Mononuclear cell (primary cell): ENCODE results near the gene DAB1. TPM values are rescaled to one million over a fixed set of nuclear protein-coding genes. Genes with fewer than 3 reads are reported as not detected.

Experiments used
- H3K27me3 ChIP-seq: 2 replicates; pipeline ENCODE4 v1.6.0; 2011; ENCODE audit warnings: low read length, control low read depth; ENCODE audit not compliant: insufficient read depth
- H3K4me1 ChIP-seq: 2 replicates; pipeline ENCODE4 v1.5.1; 2011; ENCODE audit warnings: mild to moderate bottlenecking, low read length, control low read depth; ENCODE audit not compliant: insufficient read depth
- H3K4me3 ChIP-seq: 2 replicates; pipeline ENCODE4 v1.5.1; 2011; ENCODE audit warnings: mild to moderate bottlenecking, low read length, moderate library complexity
- H3K9me3 ChIP-seq: 2 replicates; pipeline ENCODE4 v1.5.1; 2011; ENCODE audit warnings: low read depth, mild to moderate bottlenecking, control low read depth, low read length
- total RNA-seq: library from RNA; depleted of rRNA; stranded (reverse); fragments of >200 nt; gene quantifications from one replicate; pipeline ENCODE4 v1.2.3, GENCODE V29; 2012

Gene DAB1
- 0.42 TPM for total RNA-seq

GRCh38 chr1:57423656-57424211 is at the start of gene DAB1:
Gene DAB1 (minus strand): TSS chr1:57424060. CDS start chr1:57291030, 133,030 bp downstream.
- Histone ChIP-seq H3K9me3 (no peaks in the 10 kb centered on the region), H3K4me3 (no peak within 1 kb of the TSS), H3K4me1 (no peaks in the 10 kb centered on the region), H3K27me3 (peaks cover 51% of the 10 kb centered on the region)

GRCh38 chr1:57473448-57473847 is 49.6 kb upstream of the DAB1 start:
- Histone ChIP-seq H3K9me3 (no peaks in the 10 kb centered on the region), H3K4me1 (no peaks in the 10 kb centered on the region), H3K27me3 (no peaks in the 10 kb centered on the region), H3K4me3 (no peak overlapping the region)

- no peaks in the 10 kb centered on the region for H3K4me1 ChIP-seq
- H3K27me3 ChIP-seq, result no peaks in the 10 kb centered on the region
- H3K9me3 ChIP-seq, result no peaks in the 10 kb centered on the region
- no peak overlapping the region for H3K4me3 ChIP-seq
These were observed 48.1 kb upstream of the DAB1 start for GRCh38 chr1:57471995-57472394.

- Histone ChIP-seq H3K27me3 (no peaks in the 10 kb centered on the region), H3K4me1 (no peaks in the 10 kb centered on the region), H3K9me3 (no peaks in the 10 kb centered on the region), H3K4me3 (no peak overlapping the region)
These were observed 46.2 kb upstream of the DAB1 start for GRCh38 chr1:57470036-57470435.

GRCh38 chr1:57468641-57469523 is 45.0 kb upstream of the DAB1 start:
- Histone ChIP-seq H3K27me3 (no peaks in the 10 kb centered on the region), H3K4me1 (no peaks in the 10 kb centered on the region), H3K4me3 (no peak overlapping the region), H3K9me3 (no peaks in the 10 kb centered on the region)

- H3K27me3 ChIP-seq, result no peaks in the 10 kb centered on the region
- H3K4me3 ChIP-seq, result no peak overlapping the region
- no peaks in the 10 kb centered on the region for H3K4me1 ChIP-seq
- H3K9me3 ChIP-seq, result no peaks in the 10 kb centered on the region
These were observed 44.0 kb upstream of the DAB1 start for GRCh38 chr1:57467830-57468229.

- no peak overlapping the region for H3K4me3 ChIP-seq
- no peaks in the 10 kb centered on the region for H3K4me1 ChIP-seq
- no peaks in the 10 kb centered on the region for H3K9me3 ChIP-seq
- no peaks in the 10 kb centered on the region for H3K27me3 ChIP-seq
These were observed 40.9 kb upstream of the DAB1 start for GRCh38 chr1:57464756-57465155.

- Histone ChIP-seq H3K4me1 (no peaks in the 10 kb centered on the region), H3K9me3 (no peaks in the 10 kb centered on the region), H3K4me3 (no peak overlapping the region), H3K27me3 (no peaks in the 10 kb centered on the region)
These were observed 39.5 kb upstream of the DAB1 start for GRCh38 chr1:57463343-57463742.

- Histone ChIP-seq H3K27me3 (no peaks in the 10 kb centered on the region), H3K4me1 (no peaks in the 10 kb centered on the region), H3K9me3 (no peaks in the 10 kb centered on the region), H3K4me3 (no peak overlapping the region)
These were observed 37.5 kb upstream of the DAB1 start for GRCh38 chr1:57461405-57461804.

GRCh38 chr1:57451516-57451915 is 27.7 kb upstream of the DAB1 start:
- Histone ChIP-seq H3K4me1 (no peaks in the 10 kb centered on the region), H3K27me3 (peaks cover 3% of the 10 kb centered on the region), H3K9me3 (no peaks in the 10 kb centered on the region), H3K4me3 (no peak overlapping the region)

GRCh38 chr1:57450981-57451380 is 27.1 kb upstream of the DAB1 start:
- H3K4me1 ChIP-seq, result no peaks in the 10 kb centered on the region
- H3K9me3 ChIP-seq, result no peaks in the 10 kb centered on the region
- peaks cover 3% of the 10 kb centered on the region for H3K27me3 ChIP-seq
- H3K4me3 ChIP-seq, result no peak overlapping the region

GRCh38 chr1:57447551-57447950 is 23.7 kb upstream of the DAB1 start:
- no peak overlapping the region for H3K4me3 ChIP-seq
- H3K9me3 ChIP-seq, result no peaks in the 10 kb centered on the region
- no peaks in the 10 kb centered on the region for H3K4me1 ChIP-seq
- peaks cover 3% of the 10 kb centered on the region for H3K27me3 ChIP-seq

- Histone ChIP-seq H3K27me3 (no peaks in the 10 kb centered on the region), H3K9me3 (no peaks in the 10 kb centered on the region), H3K4me1 (no peaks in the 10 kb centered on the region), H3K4me3 (no peak overlapping the region)
These were observed 19.1 kb upstream of the DAB1 start for GRCh38 chr1:57443004-57443403.

- H3K9me3 ChIP-seq, result no peaks in the 10 kb centered on the region
- H3K27me3 ChIP-seq, result no peaks in the 10 kb centered on the region
- no peak overlapping the region for H3K4me3 ChIP-seq
- no peaks in the 10 kb centered on the region for H3K4me1 ChIP-seq
These were observed 16.2 kb upstream of the DAB1 start for GRCh38 chr1:57440096-57440495.

- no peaks in the 10 kb centered on the region for H3K9me3 ChIP-seq
- no peaks in the 10 kb centered on the region for H3K27me3 ChIP-seq
- no peak overlapping the region for H3K4me3 ChIP-seq
- no peaks in the 10 kb centered on the region for H3K4me1 ChIP-seq
These were observed 7.5 kb upstream of the DAB1 start for GRCh38 chr1:57431400-57431799.
